Fibroblast of villous mesenchyme (primary cell): ENCODE measurements around the gene TRPM4. TPM values are rescaled to one million over a fixed set of nuclear protein-coding genes. Genes with fewer than 3 reads are reported as not detected.
"Not testable (repeated sequence)": the region's sequence is repeated elsewhere in the genome, so short reads cannot be mapped to it uniquely, and the experiment has no call there.

ENCODE experiments used
- DNase-seq: peaks from one replicate; pipeline ENCODE4 v3.0.0-alpha.2; 2010; ENCODE audit warnings: low read depth
- H3K4me3 ChIP-seq: 2 replicates; pipeline ENCODE4 v1.5.1; 2011; ENCODE audit warnings: low read depth, mild to moderate bottlenecking, low read length
- total RNA-seq: library from RNA; depleted of rRNA; stranded (reverse); fragments of >200 nt; gene quantifications from 2 replicates; pipeline ENCODE4 v1.2.3, GENCODE V29; 2012
- TF ChIP-seq, protein P1 (sequence below): IDR thresholded peaks from 2 replicates; pipeline ENCODE4 v1.5.1; 2012; ENCODE audit warnings: low read depth, mild to moderate bottlenecking, low read length; ENCODE audit not compliant: insufficient read depth

TRPM4 gene
- total RNA-seq, 1 donor: 17.3 TPM

- no peak for DNase-seq
- TF ChIP-seq, protein P1, sequence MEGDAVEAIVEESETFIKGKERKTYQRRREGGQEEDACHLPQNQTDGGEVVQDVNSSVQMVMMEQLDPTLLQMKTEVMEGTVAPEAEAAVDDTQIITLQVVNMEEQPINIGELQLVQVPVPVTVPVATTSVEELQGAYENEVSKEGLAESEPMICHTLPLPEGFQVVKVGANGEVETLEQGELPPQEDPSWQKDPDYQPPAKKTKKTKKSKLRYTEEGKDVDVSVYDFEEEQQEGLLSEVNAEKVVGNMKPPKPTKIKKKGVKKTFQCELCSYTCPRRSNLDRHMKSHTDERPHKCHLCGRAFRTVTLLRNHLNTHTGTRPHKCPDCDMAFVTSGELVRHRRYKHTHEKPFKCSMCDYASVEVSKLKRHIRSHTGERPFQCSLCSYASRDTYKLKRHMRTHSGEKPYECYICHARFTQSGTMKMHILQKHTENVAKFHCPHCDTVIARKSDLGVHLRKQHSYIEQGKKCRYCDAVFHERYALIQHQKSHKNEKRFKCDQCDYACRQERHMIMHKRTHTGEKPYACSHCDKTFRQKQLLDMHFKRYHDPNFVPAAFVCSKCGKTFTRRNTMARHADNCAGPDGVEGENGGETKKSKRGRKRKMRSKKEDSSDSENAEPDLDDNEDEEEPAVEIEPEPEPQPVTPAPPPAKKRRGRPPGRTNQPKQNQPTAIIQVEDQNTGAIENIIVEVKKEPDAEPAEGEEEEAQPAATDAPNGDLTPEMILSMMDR: no peak
- H3K4me3 ChIP-seq: no peak overlapping the region
Measured at GRCh38 chr19:49222011-49222410, 64.4 kb downstream of the TRPM4 start.

DNA sequence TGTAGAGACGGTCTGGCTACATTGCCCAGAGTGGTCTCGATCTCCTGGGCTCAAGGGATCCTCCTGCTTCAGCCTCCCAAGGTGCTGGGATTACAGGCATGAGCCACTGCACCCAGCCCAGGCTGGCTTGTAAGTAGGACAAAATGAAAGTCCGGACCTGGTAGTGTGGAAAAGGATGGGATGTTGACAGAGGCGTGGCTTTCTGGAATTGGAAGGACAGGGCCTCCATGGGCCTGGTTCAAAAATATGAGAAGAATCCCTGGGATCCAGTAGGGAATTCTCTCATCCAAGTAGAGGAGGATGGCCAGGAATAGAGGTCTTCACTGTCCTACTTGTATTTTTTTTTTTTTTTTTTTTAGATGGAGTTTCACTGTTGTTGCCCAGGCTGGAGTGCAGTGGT lies 64.9 kb downstream of the TRPM4 start:
- H3K4me3 ChIP-seq: no peak overlapping the region

GRCh38 chr19:49223472-49223871 lies 65.9 kb downstream of the TRPM4 start:
- H3K4me3 ChIP-seq: no peak overlapping the region
- no peak for DNase-seq

More for the DNA sequence above, 64.9 kb downstream of the TRPM4 start:
- TF ChIP-seq, protein P1: no peak
- no peak for DNase-seq

DNA sequence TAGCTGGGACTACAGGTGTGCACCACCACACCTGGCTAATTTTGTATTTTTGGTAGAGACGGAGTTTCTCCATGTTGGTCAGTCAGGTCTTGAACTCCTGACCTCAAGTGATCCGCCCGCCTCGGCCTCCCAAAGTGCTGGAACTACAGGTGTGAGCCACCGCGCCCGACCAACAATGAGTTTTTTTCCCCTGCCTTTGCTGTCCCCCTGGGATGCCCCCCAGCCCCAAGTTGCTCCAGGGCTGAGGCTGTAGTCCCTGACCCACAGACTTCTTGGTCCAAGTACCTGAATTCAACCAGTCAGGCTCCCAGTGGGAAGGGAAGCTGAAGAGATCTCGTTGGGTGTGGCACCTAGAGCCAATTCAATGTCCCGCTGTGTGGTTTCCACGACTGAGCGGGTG lies 66.8 kb downstream of the TRPM4 start:
- DNase-seq, H3K4me3 ChIP-seq: not testable (repeated sequence)

More at GRCh38 chr19:49223472-49223871, 65.9 kb downstream of the TRPM4 start:
- TF ChIP-seq, protein P1: no peak

GRCh38 chr19:49224879-49225278 lies 67.3 kb downstream of the TRPM4 start:
- H3K4me3 ChIP-seq: no peak overlapping the region
- DNase-seq: peak; percentile 38
- TF ChIP-seq, protein P1: peak; percentile 45

- H3K4me3 ChIP-seq: no peak overlapping the region
- no peak for DNase-seq
- TF ChIP-seq, protein P1: no peak
Measured at GRCh38 chr19:49229416-49229815, 71.8 kb downstream of the TRPM4 start.

GRCh38 chr19:49231389-49231788 lies 73.8 kb downstream of the TRPM4 start:
- H3K4me3 ChIP-seq: no peak overlapping the region
- TF ChIP-seq, protein P1: no peak
- no peak for DNase-seq
